GM23248 (cell line): ENCODE results near the gene SCD5. TPM values are rescaled to one million over a fixed set of nuclear protein-coding genes. Genes with fewer than 3 reads are reported as not detected.

Source experiments
- DNase-seq: peaks from one replicate; pipeline ENCODE4 v3.0.0-alpha.2; 2015
- H2AFZ ChIP-seq: fragments of 200-600 bp; sonication (generic); 2 replicates; pipeline ENCODE4 v1.6.1; 2016; ENCODE audit warnings: antibody characterized with exemption
- H3F3A ChIP-seq: fragments of 200-600 bp; sonication (generic); 2 replicates; pipeline ENCODE4 v1.6.1; 2016; ENCODE audit warnings: mild to moderate bottlenecking, antibody characterized with exemption, mixed run types; ENCODE audit not compliant: insufficient read depth
- H3K27ac ChIP-seq: fragments of 200-600 bp; sonication (generic); 2 replicates; pipeline ENCODE4 v1.5.1; 2016; ENCODE audit warnings: mild to moderate bottlenecking
- H3K27me3 ChIP-seq: fragments of 200-600 bp; sonication (generic); replicated peaks from 2 replicates; pipeline ENCODE4 v1.6.1; 2016; ENCODE audit warnings: mild to moderate bottlenecking; ENCODE audit not compliant: insufficient read depth
- H3K36me3 ChIP-seq: fragments of 200-600 bp; sonication (generic); 2 replicates; pipeline ENCODE4 v1.6.1; 2016; ENCODE audit warnings: low read depth, mild to moderate bottlenecking
- H3K4me1 ChIP-seq: fragments of 200-600 bp; sonication (generic); 2 replicates; pipeline ENCODE4 v1.6.1; 2016; ENCODE audit warnings: mild to moderate bottlenecking; ENCODE audit not compliant: insufficient read depth
- H3K4me2 ChIP-seq: fragments of 200-600 bp; sonication (generic); one replicate; pipeline ENCODE4 v1.6.1; 2016; ENCODE audit warnings: mild to moderate bottlenecking; ENCODE audit not compliant: unreplicated experiment
- H3K4me3 ChIP-seq: fragments of 200-600 bp; sonication (generic); 2 replicates; pipeline ENCODE4 v1.5.1; 2016; ENCODE audit warnings: mild to moderate bottlenecking
- H3K79me2 ChIP-seq: fragments of 200-600 bp; sonication (generic); 2 replicates; pipeline ENCODE4 v1.6.1; 2016; ENCODE audit warnings: mild to moderate bottlenecking; ENCODE audit not compliant: insufficient read depth
- H3K9ac ChIP-seq: fragments of 200-600 bp; sonication (generic); 2 replicates; pipeline ENCODE4 v1.6.1; 2016; ENCODE audit warnings: mild to moderate bottlenecking
- H3K9me2 ChIP-seq: fragments of 200-600 bp; sonication (generic); 2 replicates; pipeline ENCODE4 v1.6.1; 2016; ENCODE audit warnings: mixed run types, mild to moderate bottlenecking, moderate library complexity; ENCODE audit not compliant: insufficient read depth
- H3K9me3 ChIP-seq: fragments of 200-600 bp; sonication (generic); one replicate; pipeline ENCODE4 v1.6.1; 2017; ENCODE audit warnings: low read depth
- H4K20me1 ChIP-seq: fragments of 200-600 bp; sonication (generic); 2 replicates; pipeline ENCODE4 v1.6.0; 2016; ENCODE audit not compliant: insufficient read depth
- EZH2 ChIP-seq: fragments of 200-600 bp; sonication (generic); IDR thresholded peaks from 2 replicates; pipeline ENCODE4 v1.6.1; 2018; ENCODE audit warnings: antibody characterized with exemption, mild to moderate bottlenecking; ENCODE audit not compliant: insufficient read depth, poor library complexity, severe bottlenecking
- EZH2phosphoT487 ChIP-seq: fragments of 200-600 bp; sonication (generic); IDR thresholded peaks from 2 replicates; pipeline ENCODE4 v1.6.1; 2018; ENCODE audit warnings: antibody characterized with exemption, moderate library complexity, mild to moderate bottlenecking, low read depth; ENCODE audit not compliant: insufficient read depth
- WGBS, 2 experiments: methylation state at CpG; one replicate each; pipeline ENCODE4 v1.1.6; 2015 to 2017; ENCODE audit warnings: low lambda C conversion rate in 2 of 2, low coverage in 1 of 2; ENCODE audit errors: missing lambda C conversion rate in 2 of 2; 5-methylcytosine and 5-hydroxymethylcytosine counted together
- in situ Hi-C: fragments of 300-500 bp; cut with MboI; formaldehyde crosslinking; loops from 2 replicates; pipeline ENCODE4 v1.15.0; 2020
- polyA plus RNA-seq: library from polyadenylated mRNA; unstranded; fragments of >200 nt; fragmentation: Nextera tagmentation; extraction: Ambion mirVana; gene quantifications from 2 replicates; pipeline ENCODE4 v1.2.1, GENCODE V29; 2016
- total RNA-seq: library from RNA; depleted of rRNA; stranded (reverse); fragments of >200 nt; shearing (Covaris generic); gene quantifications from 2 replicates; pipeline ENCODE4 v1.2.3, GENCODE V29; 2014

Gene SCD5
- total and polyA plus RNA-seq, 2 experiments from 2014 or later, result 12.5 to 39.8 TPM

GRCh38 chr4:82606622-82607021 lies 192.0 kb downstream of the SCD5 start:
- Histone ChIP-seq H3K4me3 (no peak overlapping the region), H3K9me3 (no peaks in the 10 kb centered on the region), H3K4me1 (no peaks in the 10 kb centered on the region), H4K20me1 (no peaks in the 10 kb centered on the region), H3K9me2 (peaks cover 3% of the 10 kb centered on the region; the same call in 1 of the 2 replicates), H3K27me3 (peaks cover 4% of the 10 kb centered on the region; the same call in 1 of the 2 replicates), H3K9ac (no peak overlapping the region), H3K79me2 (no peaks in the 10 kb centered on the region), H3F3A (no peaks in the 10 kb centered on the region), H3K27ac (no peak overlapping the region), H3K36me3 (no peaks in the 10 kb centered on the region), H2AFZ (no peak overlapping the region), H3K4me2 (no peak overlapping the region)
- in situ Hi-C loops, result no loop called here
- WGBS, 2 experiments, result 75% methylated on average over 7 of the region's 7 CpGs
- TF ChIP-seq EZH2, result no peak
- TF ChIP-seq EZH2phosphoT487, result no peak
- no peak for DNase-seq

GRCh38 chr4:82604522-82604921 lies 194.1 kb downstream of the SCD5 start:
- in situ Hi-C loops, result no loop called here
- Histone ChIP-seq H3K79me2 (no peaks in the 10 kb centered on the region), H3K9ac (no peak overlapping the region), H3K9me2 (peaks cover 3% of the 10 kb centered on the region; the same call in 1 of the 2 replicates), H3F3A (no peaks in the 10 kb centered on the region), H4K20me1 (no peaks in the 10 kb centered on the region), H2AFZ (no peak overlapping the region), H3K4me2 (no peak overlapping the region), H3K4me3 (no peak overlapping the region), H3K9me3 (no peaks in the 10 kb centered on the region), H3K27me3 (peaks cover 4% of the 10 kb centered on the region; the same call in 1 of the 2 replicates), H3K27ac (no peak overlapping the region), H3K4me1 (no peaks in the 10 kb centered on the region), H3K36me3 (no peaks in the 10 kb centered on the region)
- no peak for DNase-seq
- WGBS, 2 experiments, result 46 to 75% methylated on average over 1 of the region's 1 CpG
- TF ChIP-seq EZH2phosphoT487, result no peak
- no peak for TF ChIP-seq EZH2

- no peaks in the 10 kb centered on the region for H3K4me1 ChIP-seq
- H4K20me1 ChIP-seq, result no peaks in the 10 kb centered on the region
- TF ChIP-seq EZH2phosphoT487, result no peak
- TF ChIP-seq EZH2, result no peak
- no peak overlapping the region for H3K4me2 ChIP-seq
- no peak overlapping the region for H2AFZ ChIP-seq
- no peak overlapping the region for H3K4me3 ChIP-seq
- DNase-seq, result no peak
- 59 to 65% methylated on average over 9 of the region's 9 CpGs for WGBS, 2 experiments
- no peak overlapping the region for H3K9ac ChIP-seq
- peaks cover 4% of the 10 kb centered on the region; the same call in 1 of the 2 replicates for H3K27me3 ChIP-seq
- H3K9me2 ChIP-seq, result peaks cover 3% of the 10 kb centered on the region; the same call in 1 of the 2 replicates
- no peaks in the 10 kb centered on the region for H3K36me3 ChIP-seq
- H3K9me3 ChIP-seq, result no peaks in the 10 kb centered on the region
- H3K27ac ChIP-seq, result no peak overlapping the region
- no peaks in the 10 kb centered on the region for H3K79me2 ChIP-seq
- H3F3A ChIP-seq, result no peaks in the 10 kb centered on the region
- in situ Hi-C loops, result no loop called here
Observed at GRCh38 chr4:82601242-82602015, 197.2 kb downstream of the SCD5 start.

- H4K20me1 ChIP-seq, result no peaks in the 10 kb centered on the region
- H2AFZ ChIP-seq, result no peak overlapping the region
- H3K79me2 ChIP-seq, result no peaks in the 10 kb centered on the region
- H3K4me2 ChIP-seq, result no peak overlapping the region
- H3K9me3 ChIP-seq, result no peaks in the 10 kb centered on the region
- no peak overlapping the region for H3K9ac ChIP-seq
- H3F3A ChIP-seq, result no peaks in the 10 kb centered on the region
- in situ Hi-C loops, result no loop called here
- H3K36me3 ChIP-seq, result no peaks in the 10 kb centered on the region
- H3K9me2 ChIP-seq, result peaks cover 3% of the 10 kb centered on the region; the same call in 1 of the 2 replicates
- 55 to 64% methylated on average over 4 of the region's 4 CpGs for WGBS, 2 experiments
- TF ChIP-seq EZH2phosphoT487 (no peak), EZH2 (no peak)
- H3K27ac ChIP-seq, result no peak overlapping the region
- DNase-seq, result no peak
- peaks cover 17% of the 10 kb centered on the region for H3K27me3 ChIP-seq
- H3K4me3 ChIP-seq, result no peak overlapping the region
- no peaks in the 10 kb centered on the region for H3K4me1 ChIP-seq
Observed at GRCh38 chr4:82599336-82599735, 199.3 kb downstream of the SCD5 start.
